ENCODE data around the gene LZTS2.

DNA sequence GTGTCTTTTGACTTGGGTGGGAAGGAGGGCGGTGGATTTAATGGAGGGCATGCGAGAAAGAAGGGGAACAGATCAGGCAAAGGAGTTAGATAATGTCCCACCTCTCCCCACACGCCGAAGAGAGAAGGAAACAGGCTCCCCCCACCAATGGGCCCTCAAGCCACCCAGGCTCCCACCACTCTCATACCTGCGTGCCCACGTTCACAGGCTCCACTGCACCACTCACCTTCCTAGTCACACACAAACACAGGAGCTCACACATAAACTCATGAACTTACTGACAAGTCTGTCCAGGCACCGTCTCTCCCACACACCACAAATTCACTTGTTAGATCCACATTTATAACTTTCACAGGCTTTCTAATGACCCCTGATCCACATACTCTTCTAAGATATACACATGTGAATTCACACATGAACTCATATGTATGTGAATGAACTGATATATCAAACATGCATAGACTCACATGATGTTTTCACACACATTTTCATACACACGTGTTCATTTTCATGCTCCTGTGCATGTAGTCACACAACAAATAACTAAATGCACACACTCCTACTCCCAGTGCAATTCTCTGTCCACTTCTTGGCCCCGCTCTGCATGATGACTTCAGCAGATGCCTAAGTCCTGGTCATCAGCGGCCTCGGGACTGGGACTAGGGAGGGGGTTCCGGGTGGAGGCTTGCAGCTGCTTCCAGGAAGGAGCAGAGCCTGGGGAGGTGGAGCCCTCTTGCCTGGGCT, 1.5 kb downstream of the LZTS2 start:
- peak in 2 of 3 donors; percentile 49 to 61 for TF ChIP-seq POLR2A (IDR thresholded peaks at IDR 0.05)
- TF ChIP-seq, protein P1, sequence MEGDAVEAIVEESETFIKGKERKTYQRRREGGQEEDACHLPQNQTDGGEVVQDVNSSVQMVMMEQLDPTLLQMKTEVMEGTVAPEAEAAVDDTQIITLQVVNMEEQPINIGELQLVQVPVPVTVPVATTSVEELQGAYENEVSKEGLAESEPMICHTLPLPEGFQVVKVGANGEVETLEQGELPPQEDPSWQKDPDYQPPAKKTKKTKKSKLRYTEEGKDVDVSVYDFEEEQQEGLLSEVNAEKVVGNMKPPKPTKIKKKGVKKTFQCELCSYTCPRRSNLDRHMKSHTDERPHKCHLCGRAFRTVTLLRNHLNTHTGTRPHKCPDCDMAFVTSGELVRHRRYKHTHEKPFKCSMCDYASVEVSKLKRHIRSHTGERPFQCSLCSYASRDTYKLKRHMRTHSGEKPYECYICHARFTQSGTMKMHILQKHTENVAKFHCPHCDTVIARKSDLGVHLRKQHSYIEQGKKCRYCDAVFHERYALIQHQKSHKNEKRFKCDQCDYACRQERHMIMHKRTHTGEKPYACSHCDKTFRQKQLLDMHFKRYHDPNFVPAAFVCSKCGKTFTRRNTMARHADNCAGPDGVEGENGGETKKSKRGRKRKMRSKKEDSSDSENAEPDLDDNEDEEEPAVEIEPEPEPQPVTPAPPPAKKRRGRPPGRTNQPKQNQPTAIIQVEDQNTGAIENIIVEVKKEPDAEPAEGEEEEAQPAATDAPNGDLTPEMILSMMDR (IDR thresholded peaks at IDR 0.05), result no peak
